GM23248 (cell line): ENCODE measurements around the gene RPS27. TPM values are rescaled to one million over a fixed set of nuclear protein-coding genes. Genes with fewer than 3 reads are reported as not detected.

Experiments
- DNase-seq: peaks from one replicate; pipeline ENCODE4 v3.0.0-alpha.2; 2015
- H2AFZ ChIP-seq: fragments of 200-600 bp; sonication (generic); 2 replicates; pipeline ENCODE4 v1.6.1; 2016; ENCODE audit warnings: antibody characterized with exemption
- H3F3A ChIP-seq: fragments of 200-600 bp; sonication (generic); 2 replicates; pipeline ENCODE4 v1.6.1; 2016; ENCODE audit warnings: mild to moderate bottlenecking, antibody characterized with exemption, mixed run types; ENCODE audit not compliant: insufficient read depth
- H3K27ac ChIP-seq: fragments of 200-600 bp; sonication (generic); 2 replicates; pipeline ENCODE4 v1.5.1; 2016; ENCODE audit warnings: mild to moderate bottlenecking
- H3K27me3 ChIP-seq: fragments of 200-600 bp; sonication (generic); replicated peaks from 2 replicates; pipeline ENCODE4 v1.6.1; 2016; ENCODE audit warnings: mild to moderate bottlenecking; ENCODE audit not compliant: insufficient read depth
- H3K36me3 ChIP-seq: fragments of 200-600 bp; sonication (generic); 2 replicates; pipeline ENCODE4 v1.6.1; 2016; ENCODE audit warnings: low read depth, mild to moderate bottlenecking
- H3K4me1 ChIP-seq: fragments of 200-600 bp; sonication (generic); 2 replicates; pipeline ENCODE4 v1.6.1; 2016; ENCODE audit warnings: mild to moderate bottlenecking; ENCODE audit not compliant: insufficient read depth
- H3K4me2 ChIP-seq: fragments of 200-600 bp; sonication (generic); one replicate; pipeline ENCODE4 v1.6.1; 2016; ENCODE audit warnings: mild to moderate bottlenecking; ENCODE audit not compliant: unreplicated experiment
- H3K4me3 ChIP-seq: fragments of 200-600 bp; sonication (generic); 2 replicates; pipeline ENCODE4 v1.5.1; 2016; ENCODE audit warnings: mild to moderate bottlenecking
- H3K79me2 ChIP-seq: fragments of 200-600 bp; sonication (generic); 2 replicates; pipeline ENCODE4 v1.6.1; 2016; ENCODE audit warnings: mild to moderate bottlenecking; ENCODE audit not compliant: insufficient read depth
- H3K9ac ChIP-seq: fragments of 200-600 bp; sonication (generic); 2 replicates; pipeline ENCODE4 v1.6.1; 2016; ENCODE audit warnings: mild to moderate bottlenecking
- H3K9me2 ChIP-seq: fragments of 200-600 bp; sonication (generic); 2 replicates; pipeline ENCODE4 v1.6.1; 2016; ENCODE audit warnings: mixed run types, mild to moderate bottlenecking, moderate library complexity; ENCODE audit not compliant: insufficient read depth
- H3K9me3 ChIP-seq: fragments of 200-600 bp; sonication (generic); one replicate; pipeline ENCODE4 v1.6.1; 2017; ENCODE audit warnings: low read depth
- H4K20me1 ChIP-seq: fragments of 200-600 bp; sonication (generic); 2 replicates; pipeline ENCODE4 v1.6.0; 2016; ENCODE audit not compliant: insufficient read depth
- EZH2 ChIP-seq: fragments of 200-600 bp; sonication (generic); IDR thresholded peaks from 2 replicates; pipeline ENCODE4 v1.6.1; 2018; ENCODE audit warnings: antibody characterized with exemption, mild to moderate bottlenecking; ENCODE audit not compliant: insufficient read depth, poor library complexity, severe bottlenecking
- EZH2phosphoT487 ChIP-seq: fragments of 200-600 bp; sonication (generic); IDR thresholded peaks from 2 replicates; pipeline ENCODE4 v1.6.1; 2018; ENCODE audit warnings: antibody characterized with exemption, moderate library complexity, mild to moderate bottlenecking, low read depth; ENCODE audit not compliant: insufficient read depth
- WGBS, 2 experiments: methylation state at CpG; one replicate each; pipeline ENCODE4 v1.1.6; 2015 to 2017; ENCODE audit warnings: low lambda C conversion rate in 2 of 2, low coverage in 1 of 2; ENCODE audit errors: missing lambda C conversion rate in 2 of 2; 5-methylcytosine and 5-hydroxymethylcytosine counted together
- in situ Hi-C: fragments of 300-500 bp; cut with MboI; formaldehyde crosslinking; loops from 2 replicates; pipeline ENCODE4 v1.15.0; 2020
- polyA plus RNA-seq: library from polyadenylated mRNA; unstranded; fragments of >200 nt; fragmentation: Nextera tagmentation; extraction: Ambion mirVana; gene quantifications from 2 replicates; pipeline ENCODE4 v1.2.1, GENCODE V29; 2016
- total RNA-seq: library from RNA; depleted of rRNA; stranded (reverse); fragments of >200 nt; shearing (Covaris generic); gene quantifications from 2 replicates; pipeline ENCODE4 v1.2.3, GENCODE V29; 2014

RPS27 gene
- total and polyA plus RNA-seq, 2 experiments from 2014 or later, result 1,144 to 1,552 TPM

- Histone ChIP-seq H3K27ac (no peak overlapping the region), H3K4me2 (no peak overlapping the region), H3K27me3 (no peaks in the 10 kb centered on the region), H3K9me3 (no peaks in the 10 kb centered on the region), H3K9me2 (no peaks in the 10 kb centered on the region), H4K20me1 (no peaks in the 10 kb centered on the region), H3K4me3 (no peak overlapping the region), H3K4me1 (peaks cover 3% of the 10 kb centered on the region; the same call in 1 of the 2 replicates), H3K36me3 (no peaks in the 10 kb centered on the region), H3K9ac (no peak overlapping the region), H2AFZ (no peak overlapping the region), H3K79me2 (peaks cover 22% of the 10 kb centered on the region), H3F3A (0 out of 2 replicates have a peak, but pooled peaks cover 6% of the 10 kb centered on the region)
- in situ Hi-C loops, result no loop called here
- TF ChIP-seq EZH2, result no peak
- no peak for TF ChIP-seq EZH2phosphoT487
- DNase-seq, result peak; percentile 32
- 84 to 87% methylated on average over 15 of the region's 15 CpGs for WGBS, 2 experiments
These were observed 46.3 kb upstream of the RPS27 start for GRCh38 chr1:153944005-153944826.

- Histone ChIP-seq H3K4me1 (peaks cover 3% of the 10 kb centered on the region; the same call in 1 of the 2 replicates), H2AFZ (no peak overlapping the region), H3K79me2 (peaks cover 23% of the 10 kb centered on the region), H3K9me2 (no peaks in the 10 kb centered on the region), H3K4me2 (peak overlapping the region; percentile 88), H3K4me3 (peak overlapping the region; percentile 90), H3K27ac (0 out of 2 replicates have a peak overlapping the region, but pooled peaks have one; percentile 77), H4K20me1 (no peaks in the 10 kb centered on the region), H3K27me3 (no peaks in the 10 kb centered on the region), H3K9ac (peak overlapping the region; percentile 90; the same call in 1 of the 2 replicates), H3F3A (0 out of 2 replicates have a peak, but pooled peaks cover 6% of the 10 kb centered on the region), H3K9me3 (no peaks in the 10 kb centered on the region), H3K36me3 (peaks cover under 1% of the 10 kb centered on the region; the same call in 1 of the 2 replicates)
- WGBS, 2 experiments, result 72 to 75% methylated on average over 3 of the region's 3 CpGs
- TF ChIP-seq EZH2 (no peak), EZH2phosphoT487 (no peak)
- no peak for DNase-seq
- in situ Hi-C loops, result no loop called here
These were observed 45.8 kb upstream of the RPS27 start for GRCh38 chr1:153944827-153945117.

- H3K9me2 ChIP-seq, result no peaks in the 10 kb centered on the region
- peak overlapping the region; percentile 77 for H3K27ac ChIP-seq
- in situ Hi-C loops, result no loop called here
- peak overlapping the region; percentile 88 for H3K4me2 ChIP-seq
- DNase-seq, result peak; percentile 55
- H3K4me3 ChIP-seq, result peak overlapping the region; percentile 90
- H3F3A ChIP-seq, result peaks cover 6% of the 10 kb centered on the region; the same call in 1 of the 2 replicates
- no peak for TF ChIP-seq EZH2phosphoT487
- WGBS, 2 experiments, result 40 to 42% methylated on average over 11 to 12 of the region's 12 CpGs
- peaks cover 5% of the 10 kb centered on the region; the same call in 1 of the 2 replicates for H3K36me3 ChIP-seq
- H3K9me3 ChIP-seq, result no peaks in the 10 kb centered on the region
- peaks cover 3% of the 10 kb centered on the region; the same call in 1 of the 2 replicates for H3K4me1 ChIP-seq
- no peaks in the 10 kb centered on the region for H3K27me3 ChIP-seq
- peak overlapping the region; percentile 90 for H3K9ac ChIP-seq
- H2AFZ ChIP-seq, result peak overlapping the region; percentile 87
- peaks cover 28% of the 10 kb centered on the region for H3K79me2 ChIP-seq
- H4K20me1 ChIP-seq, result no peaks in the 10 kb centered on the region
These were observed 45.3 kb upstream of the RPS27 start for GRCh38 chr1:153945131-153945794.

- Histone ChIP-seq H3K79me2 (peaks cover 30% of the 10 kb centered on the region), H3K4me2 (peak overlapping the region; percentile 88), H3K9me3 (no peaks in the 10 kb centered on the region), H2AFZ (peak overlapping the region; percentile 87), H3K4me3 (peak overlapping the region; percentile 90), H4K20me1 (no peaks in the 10 kb centered on the region), H3K27ac (peak overlapping the region; percentile 77), H3K9ac (peak overlapping the region; percentile 90), H3K27me3 (no peaks in the 10 kb centered on the region), H3K36me3 (peaks cover 11% of the 10 kb centered on the region; the same call in 1 of the 2 replicates), H3K9me2 (no peaks in the 10 kb centered on the region), H3F3A (peaks cover 6% of the 10 kb centered on the region; the same call in 1 of the 2 replicates), H3K4me1 (peaks cover 3% of the 10 kb centered on the region; the same call in 1 of the 2 replicates)
- TF ChIP-seq EZH2phosphoT487, result no peak
- no peak for TF ChIP-seq EZH2
- DNase-seq, result peak; percentile 87
- in situ Hi-C loops, result no loop called here
- WGBS, 2 experiments, result 1 to 2% methylated on average over 19 to 76 of the region's 95 CpGs
These were observed 44.6 kb upstream of the RPS27 start for GRCh38 chr1:153945795-153946621.
